Fibroblast of skin of scalp (primary cell): ENCODE results near the gene PER2.
A peak's percentile ranks its signal among the peaks of the same experiment; 100 is the strongest.

Experiments used
- DNase-seq: peaks from one replicate; pipeline ENCODE4 v3.0.0-alpha.2; 2013

Gene PER2

DNA sequence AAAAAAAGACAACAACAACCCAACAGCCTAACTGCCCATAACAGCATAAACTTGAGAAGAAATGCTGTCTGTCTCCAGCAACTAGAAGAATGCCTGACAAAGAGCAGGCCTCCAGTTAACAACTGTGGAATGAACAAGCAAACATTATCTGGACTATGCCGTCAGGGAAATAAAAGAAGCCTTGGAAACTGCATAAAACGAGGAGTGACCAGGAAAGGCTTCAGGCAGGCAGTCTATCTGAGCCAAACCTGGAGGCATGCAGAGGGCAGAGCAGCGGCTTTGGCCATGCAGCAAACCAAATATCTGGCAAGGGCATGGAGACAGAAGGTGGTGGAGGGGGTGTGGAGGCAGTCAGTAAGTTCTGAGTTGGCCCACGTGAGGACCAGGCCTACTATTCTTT is 59.7 kb downstream of the PER2 start:
- DNase-seq = no peak

DNA sequence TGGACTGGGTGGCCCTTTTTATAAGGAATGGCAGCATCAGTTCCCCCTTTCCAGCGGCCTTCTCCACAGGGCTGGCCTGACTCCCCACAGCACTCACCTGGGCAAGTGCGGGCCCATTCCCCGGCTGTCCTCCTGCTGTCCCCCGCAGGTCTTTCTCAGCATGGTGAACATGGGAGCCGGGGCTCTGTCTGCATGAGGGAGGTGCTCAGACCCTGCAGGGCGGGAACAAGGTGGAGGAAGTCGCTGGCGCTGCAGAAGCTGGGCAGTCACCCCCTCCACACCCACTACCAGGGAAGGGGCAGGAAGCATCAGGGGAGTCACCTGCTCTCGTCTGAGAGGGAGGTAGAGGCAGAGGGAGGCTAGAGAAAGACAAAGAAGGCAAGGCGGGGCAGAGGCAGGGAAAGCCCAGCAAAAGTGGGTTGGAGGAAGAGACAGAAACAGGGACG is 60.8 kb downstream of the PER2 start:
- DNase-seq = no peak

DNA sequence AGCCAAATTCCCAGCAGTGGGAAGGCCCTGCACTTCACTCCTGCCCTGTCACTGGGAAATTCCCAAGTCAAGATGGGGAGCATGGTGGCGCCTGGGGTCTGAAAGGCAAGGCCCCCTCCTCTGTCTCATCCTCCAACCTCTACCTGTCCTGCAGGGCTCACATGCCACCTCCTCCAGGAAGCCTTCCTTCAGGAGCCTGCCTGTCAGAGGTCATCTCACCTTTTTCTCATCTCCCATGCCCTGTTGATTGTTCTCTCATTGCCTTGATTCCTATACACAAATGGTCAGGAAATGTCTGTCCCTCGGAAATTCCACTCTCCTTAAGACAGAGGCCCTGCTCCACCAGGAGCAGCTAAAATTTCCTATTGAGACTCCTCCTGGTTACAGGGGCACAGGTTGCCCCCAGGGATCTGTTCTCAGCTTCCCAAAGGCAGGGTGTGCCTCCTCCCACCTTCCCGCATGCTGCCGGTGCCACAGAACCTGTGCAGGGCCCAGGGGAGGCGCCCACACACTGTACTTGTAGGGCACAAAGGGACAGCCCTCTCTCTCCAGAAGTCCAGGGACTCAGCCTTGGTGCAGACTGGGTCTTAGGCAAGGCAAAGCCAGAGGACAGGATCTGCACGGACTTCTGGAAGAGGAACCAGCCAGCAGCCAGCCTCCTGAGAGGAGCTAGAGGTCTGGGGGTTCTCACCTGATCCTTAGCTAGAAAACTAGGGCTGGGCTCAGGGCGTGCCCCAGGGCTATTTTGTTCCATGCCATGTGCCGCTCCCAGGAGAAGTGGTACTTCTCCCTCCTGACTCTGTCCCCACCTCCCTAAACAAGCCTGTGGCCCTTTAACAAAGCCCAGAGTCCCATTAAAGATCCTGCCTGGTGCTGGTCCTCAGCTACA is 61.5 kb downstream of the PER2 start:
- DNase-seq = no peak

DNA sequence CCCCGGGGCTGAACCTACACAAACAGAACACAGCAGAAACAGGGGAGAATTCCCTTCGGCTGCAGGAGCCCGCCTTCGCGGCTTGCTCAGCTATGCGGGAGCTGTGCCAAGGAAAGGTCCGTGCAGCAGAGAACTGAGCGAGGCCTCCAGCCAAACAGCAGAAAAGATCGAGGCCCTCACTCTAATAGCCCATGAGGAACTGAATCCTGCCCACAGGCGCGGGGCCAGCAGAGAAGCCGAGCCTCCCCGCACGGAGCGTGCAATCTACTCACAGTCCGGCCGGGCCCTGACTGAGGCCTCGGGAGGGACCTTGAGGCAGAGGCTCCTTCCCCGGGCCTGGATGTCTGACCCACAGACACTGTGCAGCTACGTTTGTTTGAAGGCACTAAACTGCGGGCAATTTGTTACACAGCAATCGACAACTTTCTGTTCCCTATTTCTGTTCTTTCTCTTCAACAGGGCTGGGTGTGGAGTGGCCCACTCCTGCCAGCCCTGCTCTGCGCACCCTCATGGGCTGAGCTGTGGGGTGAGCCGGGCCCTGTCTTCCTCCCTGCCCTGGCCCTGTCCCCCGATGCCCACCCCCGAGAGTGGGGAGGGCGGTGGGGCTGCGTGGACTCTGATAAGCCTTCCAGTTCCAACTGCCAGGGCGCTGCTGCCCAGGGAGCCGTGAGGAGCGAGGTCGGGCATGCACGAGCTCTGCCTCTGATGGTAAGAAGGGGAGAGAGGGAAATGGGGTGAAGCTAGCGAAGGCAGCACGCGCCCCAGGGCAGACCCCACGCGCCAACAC is 62.3 kb downstream of the PER2 start:
- peak; percentile 37 for DNase-seq

DNA sequence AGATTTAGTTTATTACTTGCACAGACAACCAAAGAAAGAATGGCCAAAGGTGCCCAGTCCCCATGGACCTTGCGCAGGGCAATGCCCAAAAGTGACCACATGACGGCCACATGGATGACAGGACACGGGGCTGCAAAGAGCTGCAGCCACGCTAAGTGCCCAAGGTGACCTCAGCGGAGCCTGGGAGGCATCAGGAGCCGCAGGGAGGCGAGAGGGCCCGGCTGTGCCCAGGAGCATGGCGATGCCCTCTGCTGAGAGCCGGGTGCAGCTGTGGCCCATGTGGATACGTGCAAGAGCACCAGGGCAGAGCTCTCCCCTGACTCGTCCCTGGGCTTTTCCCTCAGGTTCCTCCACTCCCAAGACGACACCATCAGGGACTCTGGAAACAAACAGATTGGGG is 63.3 kb downstream of the PER2 start:
- DNase-seq = no peak

DNA sequence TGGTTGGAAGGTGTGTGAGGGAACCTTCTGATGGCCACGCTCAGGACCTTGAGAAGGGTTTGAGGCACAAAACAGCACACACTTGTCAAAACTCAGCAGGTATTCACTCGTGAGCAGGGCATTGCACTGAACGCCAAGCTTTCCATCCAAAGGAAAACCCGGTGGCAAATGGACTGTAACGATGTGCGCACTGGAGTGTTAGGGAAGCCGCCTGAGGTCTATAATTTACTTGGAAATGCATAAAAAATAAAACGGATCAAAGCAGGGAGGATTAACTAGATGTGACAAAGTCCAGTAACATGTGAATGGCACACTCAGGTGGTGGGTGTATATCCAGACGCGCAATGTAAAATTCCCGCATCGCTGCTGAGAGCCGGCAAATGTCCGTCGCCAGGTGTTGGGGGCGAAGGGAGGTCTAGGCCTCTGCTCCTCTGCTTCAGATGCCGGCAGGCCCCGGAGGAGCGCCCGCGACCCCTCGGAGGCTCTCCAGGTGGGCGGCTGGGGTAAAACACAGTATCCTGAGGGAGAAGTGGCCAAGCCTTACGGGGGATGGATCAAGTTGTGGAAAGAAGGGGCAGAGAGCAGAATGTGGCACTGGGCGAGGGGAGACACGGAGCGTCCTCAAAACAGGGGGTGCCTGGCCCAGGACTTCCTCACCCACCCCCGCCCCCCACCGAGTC is 63.9 kb downstream of the PER2 start:
- DNase-seq = no peak

DNA sequence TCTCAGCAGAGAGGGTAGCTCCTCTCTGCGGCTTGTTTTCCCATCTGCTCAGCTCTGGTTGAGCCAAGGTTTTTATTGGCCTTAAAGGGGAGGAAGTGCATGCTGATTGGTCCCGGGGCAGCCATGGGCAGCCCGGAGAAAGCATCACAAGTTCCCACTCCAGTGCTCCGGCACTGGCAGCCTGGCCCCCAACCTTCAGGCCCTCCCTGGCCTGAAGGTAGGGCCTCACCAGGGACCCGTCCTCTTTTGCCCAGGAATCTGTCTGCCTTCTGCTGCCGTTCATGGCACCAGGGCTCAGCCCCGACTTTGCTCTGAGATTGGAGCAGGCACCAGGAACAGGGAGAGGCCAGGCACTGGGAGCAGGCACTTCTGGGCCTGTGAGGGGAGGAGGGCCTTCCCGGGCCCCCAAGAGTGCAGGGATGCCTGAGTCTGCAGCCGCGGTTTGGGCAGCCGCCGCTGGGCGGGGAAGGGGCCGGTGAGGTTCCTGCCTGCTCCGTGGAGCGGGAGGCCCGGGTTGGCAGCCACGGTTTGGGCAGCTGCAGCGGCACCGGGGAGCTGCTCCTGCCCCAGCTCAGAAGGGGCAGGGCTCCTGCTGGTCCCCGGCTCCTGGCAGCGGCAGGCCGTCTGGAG is 67.4 kb downstream of the PER2 start:
- no peak for DNase-seq

DNA sequence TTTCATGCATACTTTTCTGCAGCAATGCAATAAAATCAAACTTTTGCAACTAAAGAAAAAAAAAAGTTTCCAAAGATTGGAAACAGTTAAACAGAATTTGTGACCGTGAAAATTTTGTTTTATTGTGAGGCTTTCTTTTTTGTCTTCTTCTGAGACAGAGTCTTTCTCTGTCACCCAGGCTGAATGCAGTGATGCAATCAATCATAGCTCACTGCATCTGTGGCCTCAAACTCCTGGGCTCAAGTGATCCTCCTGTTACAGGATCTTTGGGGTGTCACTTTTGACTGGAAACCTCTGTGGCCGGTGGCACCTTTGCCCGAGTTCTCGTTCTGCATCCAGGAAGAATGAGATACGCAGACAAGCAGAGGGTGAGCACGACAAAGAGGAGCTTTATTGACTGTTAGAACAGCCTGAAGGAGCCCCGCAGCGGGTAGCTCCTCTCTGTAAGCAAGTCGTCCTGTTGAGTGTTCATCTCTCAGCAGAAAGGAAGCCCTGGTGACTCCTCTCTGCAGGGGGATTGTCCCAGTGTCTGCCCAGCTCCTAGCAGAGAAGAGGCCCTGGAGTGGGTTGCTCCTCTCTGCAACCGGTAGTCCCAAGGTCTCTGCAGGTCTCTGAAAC is 68.0 kb downstream of the PER2 start:
- DNase-seq = no peak

DNA sequence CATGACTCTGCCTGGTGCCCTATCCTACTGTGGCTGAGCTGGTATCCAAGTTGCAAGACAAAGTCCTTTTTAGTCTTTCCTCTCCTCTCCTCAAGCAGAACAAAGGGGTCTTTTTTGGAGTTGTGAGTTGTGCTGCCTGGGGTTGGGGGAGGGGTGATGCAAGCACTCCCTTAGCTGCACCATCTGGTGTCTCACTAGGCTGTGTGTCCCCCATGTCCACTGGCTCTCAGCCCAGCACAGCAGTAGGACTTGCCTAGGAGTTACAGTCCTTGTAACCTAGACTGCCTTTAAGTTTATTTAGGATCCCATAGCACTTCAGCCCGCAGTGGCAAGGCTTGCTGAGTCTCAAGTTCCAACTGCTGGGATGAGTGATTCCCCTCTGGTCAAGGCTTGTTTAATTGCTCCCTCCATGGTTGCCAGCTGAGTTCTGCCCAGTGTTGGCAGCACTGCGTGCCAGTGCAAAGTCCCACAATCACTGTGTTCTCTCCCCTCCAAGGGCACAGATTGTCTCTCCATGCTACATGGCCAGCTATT is 71.7 kb downstream of the PER2 start:
- DNase-seq = no peak

DNA sequence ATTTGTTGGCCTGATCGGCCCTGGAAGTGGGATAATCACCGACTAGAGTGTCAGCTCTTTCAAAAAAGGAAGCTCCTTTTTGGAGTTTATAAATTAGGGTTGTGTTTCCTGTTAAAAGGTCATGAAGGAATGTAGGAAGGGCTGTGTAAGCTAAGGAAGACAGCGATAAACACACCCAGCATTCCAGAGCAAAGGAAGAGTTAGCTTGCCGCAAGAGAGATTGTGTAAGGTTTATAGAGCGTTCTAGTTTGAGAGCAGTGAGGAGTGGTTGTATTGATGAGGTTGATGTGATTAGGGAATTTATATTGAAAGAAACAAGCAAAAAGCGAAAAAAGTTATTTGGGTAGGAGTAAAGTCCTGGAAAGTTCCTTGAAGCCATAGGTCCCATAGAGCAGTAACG is 81.4 kb downstream of the PER2 start:
- DNase-seq = no peak

DNA sequence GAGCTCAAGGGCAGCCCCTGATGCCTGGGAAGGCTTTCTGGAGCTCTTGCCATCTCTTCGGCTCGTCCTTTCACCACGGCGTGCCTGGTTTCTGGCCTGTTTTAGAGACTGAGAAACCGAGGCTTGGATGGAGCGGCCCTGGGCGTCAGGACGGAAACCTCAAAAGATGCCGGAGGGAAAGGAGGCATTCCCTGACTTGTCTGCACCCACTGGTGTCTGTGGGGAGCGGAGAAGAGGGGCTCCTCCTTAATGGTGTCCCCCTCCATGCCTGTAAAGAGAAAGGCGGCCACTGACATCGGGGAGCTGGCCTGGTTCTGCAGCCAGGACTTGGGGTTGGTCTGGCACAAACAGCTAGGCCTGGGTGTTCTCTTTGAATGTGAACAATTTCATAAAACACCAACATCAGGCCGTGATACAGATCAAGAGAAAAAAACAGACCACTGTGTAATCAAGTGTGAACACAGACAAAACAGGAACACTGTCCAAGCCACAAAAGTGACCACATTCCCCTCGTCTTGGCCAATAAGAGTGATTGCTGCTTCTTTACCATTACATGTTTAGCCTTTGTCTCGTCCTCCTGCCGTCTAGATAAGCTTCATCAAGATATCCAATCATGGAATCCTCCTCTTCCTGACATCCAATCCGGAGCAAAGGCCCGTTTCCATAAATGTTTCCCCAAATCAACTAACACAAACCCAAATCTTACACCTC is 84.3 kb downstream of the PER2 start:
- DNase-seq = no peak

DNA sequence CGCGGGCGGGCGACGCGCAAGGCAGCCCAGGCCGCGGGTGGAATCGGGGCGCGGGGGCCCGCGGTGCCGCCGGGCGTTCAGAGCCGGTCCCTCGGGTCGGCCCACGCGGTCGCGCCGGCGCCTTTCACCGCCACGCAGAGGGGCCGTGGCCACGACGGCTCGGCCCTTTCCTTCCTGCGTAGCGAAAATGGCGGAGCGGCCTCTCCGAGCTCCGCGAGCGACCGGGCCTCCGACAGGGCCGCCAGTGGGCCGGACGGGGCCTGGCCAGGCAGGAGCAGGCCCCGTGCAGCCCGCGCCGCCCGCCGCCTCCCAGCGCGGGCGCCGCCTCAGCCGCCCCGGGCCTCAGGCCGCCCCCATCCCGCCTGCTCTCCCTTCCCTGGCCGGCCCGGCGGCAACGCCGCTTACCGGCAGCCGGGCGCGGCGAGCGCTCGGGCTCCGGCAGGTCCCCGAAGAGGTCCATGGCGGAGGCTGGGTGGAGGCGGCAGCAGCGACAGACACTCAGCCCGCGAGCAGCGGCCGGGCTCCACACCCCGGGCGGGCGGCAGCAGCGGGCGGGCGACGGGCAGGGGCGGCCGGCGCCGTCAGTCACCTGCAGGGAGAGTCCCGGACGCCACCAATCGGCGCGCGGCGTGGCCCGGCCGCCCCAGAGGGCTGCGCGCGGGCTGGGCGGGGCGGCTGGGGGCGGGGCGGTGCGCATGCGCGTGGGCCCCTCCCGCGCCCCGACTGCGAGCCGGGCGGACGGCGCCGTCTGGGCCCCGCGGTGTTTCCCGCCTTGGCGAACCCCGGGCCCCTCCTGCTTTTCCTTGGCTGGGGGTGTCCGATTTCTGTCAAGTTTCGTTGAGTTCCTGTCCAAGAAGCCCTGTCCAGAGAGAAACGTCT is 85.1 kb downstream of the PER2 start, which contains the start of gene ILKAP:
Gene ILKAP, minus strand, starts transcription at position 602 of the 879 bp plus-strand sequence. Its CDS starts 142 bp downstream, at position 460.
- peak; percentile 86 for DNase-seq

DNA sequence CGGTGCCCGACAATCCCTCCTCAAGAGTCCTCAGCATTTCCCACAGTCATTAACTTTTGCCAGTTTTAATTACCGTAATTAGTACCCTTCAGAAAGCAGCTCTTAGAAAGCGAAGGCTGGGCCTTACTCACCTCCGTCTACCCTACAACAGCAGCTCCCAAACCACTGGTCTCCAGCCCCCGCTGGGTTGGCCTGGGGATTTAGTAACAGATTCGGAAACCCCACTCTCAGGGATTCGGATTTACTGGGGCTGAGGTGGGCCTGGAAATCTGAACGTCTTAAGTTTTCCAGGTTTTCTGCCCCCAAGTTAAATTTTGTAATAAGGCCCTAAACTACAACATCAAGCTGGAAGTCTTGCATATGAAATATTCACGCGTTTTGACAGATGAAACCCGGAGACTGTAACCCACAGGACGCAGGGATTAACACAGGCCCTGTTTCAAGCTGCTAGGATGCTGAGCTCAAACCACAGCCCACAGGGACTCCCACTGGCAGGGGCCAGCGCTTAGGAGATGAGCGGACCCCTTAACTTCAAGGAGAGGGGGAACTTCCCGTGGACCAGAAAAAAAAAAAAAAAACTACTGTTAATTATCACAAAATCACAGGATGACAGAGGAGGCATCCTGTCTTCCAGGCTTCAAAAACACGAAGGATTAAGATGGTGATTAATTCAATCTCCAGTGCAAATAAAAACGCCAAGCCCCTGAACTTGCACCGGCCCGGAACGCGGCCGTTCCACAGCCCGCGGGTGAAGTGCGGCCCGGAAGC is 85.9 kb downstream of the PER2 start:
- DNase-seq = peak; percentile 16
